Airway epithelial cell (primary cell): Measurements from ENCODE around the gene TBXA2R. TPM values are rescaled to one million over a fixed set of nuclear protein-coding genes. Genes with fewer than 3 reads are reported as not detected.

Experiments used
- total RNA-seq: library from RNA; depleted of rRNA; stranded (reverse); fragments of >200 nt; gene quantifications from 2 replicates; pipeline ENCODE4 v1.2.3, GENCODE V29; 2015

TBXA2R gene
- 0.49 TPM in 1 of 2 replicates, not detected in the other for total RNA-seq

GRCh38 chr19:3606690-3607289, at the start of gene TBXA2R:
TBXA2R (minus strand) TSS chr19:3606875; CDS start chr19:3600634, 6,241 bp downstream.

GRCh38 chr19:3626473-3627350, 20.0 kb upstream of the TBXA2R start, which contains the start of gene CACTIN:
CACTIN (minus strand) TSS chr19:3626790; CDS start chr19:3626762, 28 bp downstream.

GRCh38 chr19:3585301-3586126, 21.2 kb downstream of the TBXA2R start, which contains the start of gene GIPC3:
GIPC3 (plus strand) TSS chr19:3585478; CDS start chr19:3585598, 120 bp downstream.

GRCh38 chr19:3572855-3573161, 33.9 kb downstream of the TBXA2R start, which contains the start of gene HMG20B:
HMG20B (plus strand) TSS chr19:3572944; CDS start chr19:3573310, 366 bp downstream.

GRCh38 chr19:3557461-3558248, 49.0 kb downstream of the TBXA2R start, which contains the start of gene MFSD12:
MFSD12 (minus strand) TSS chr19:3557586; CDS start chr19:3557403, 183 bp downstream.

Other genes with a start within 250 kb of the TBXA2R start
- gene NFIC, start 240.3 kb downstream of the TBXA2R start, total RNA-seq: 21.4 and 34.8 TPM in 2 replicates
- 0.14 TPM in 1 of 2 replicates, not detected in the other for gene SMIM24, start 126.3 kb downstream of the TBXA2R start, total RNA-seq
- gene SMIM44, start 123.4 kb downstream of the TBXA2R start, total RNA-seq: not detected in 2 replicates
- gene DOHH, start 106.2 kb downstream of the TBXA2R start, total RNA-seq: 31.2 and 31.5 TPM in 2 replicates
- gene FZR1, start 100.6 kb downstream of the TBXA2R start, total RNA-seq: 27.1 and 41.8 TPM in 2 replicates
- not detected in 2 replicates for gene TEKTIP1, start 67.7 kb downstream of the TBXA2R start, total RNA-seq
- 76.9 and 84.6 TPM in 2 replicates for gene MFSD12, start 49.3 kb downstream of the TBXA2R start, total RNA-seq
- gene HMG20B, start 33.9 kb downstream of the TBXA2R start, total RNA-seq: 114 and 132 TPM in 2 replicates
- gene GIPC3, start 21.4 kb downstream of the TBXA2R start, total RNA-seq: not detected in 2 replicates
- 31.7 and 37.0 TPM in 2 replicates for gene CACTIN, start 19.9 kb upstream of the TBXA2R start, total RNA-seq
- 10.8 and 16.0 TPM in 2 replicates for gene PIP5K1C, start 93.6 kb upstream of the TBXA2R start, total RNA-seq
- 7.5 and 10.6 TPM in 2 replicates for gene TJP3, start 101.5 kb upstream of the TBXA2R start, total RNA-seq
- gene APBA3, start 154.8 kb upstream of the TBXA2R start, total RNA-seq: 13.0 and 22.3 TPM in 2 replicates
- 57.3 and 99.0 TPM in 2 replicates for gene MRPL54, start 155.8 kb upstream of the TBXA2R start, total RNA-seq
- gene RAX2, start 165.4 kb upstream of the TBXA2R start, total RNA-seq: not detected in 2 replicates
- gene MATK, start 179.5 kb upstream of the TBXA2R start, total RNA-seq: not detected in 2 replicates